Measurements from ENCODE around the gene HMOX2. TPM values are rescaled to one million over a fixed set of nuclear protein-coding genes. Genes with fewer than 3 reads are reported as not detected.

The HMOX2 gene
- total RNA-seq, 1 donor from 2014 or later: 46.4 TPM

- H3K27me3 Mint-ChIP-seq (ENCODE audit: low read depth): no peaks in the 10 kb centered on the region
- H3K4me1 Mint-ChIP-seq (ENCODE audit: low read depth): peaks cover 23% of the 10 kb centered on the region
- no peaks in the 10 kb centered on the region for H3K9me3 Mint-ChIP-seq (ENCODE audit: low read depth)
- TF ChIP-seq CTCF (IDR thresholded peaks at IDR 0.05): peak; percentile 78
- no peak overlapping the region for H3K4me3 Mint-ChIP-seq (ENCODE audit: unreplicated experiment)
- H3K27ac Mint-ChIP-seq (ENCODE audit: unreplicated experiment): no peak overlapping the region
- no peaks in the 10 kb centered on the region for H3K36me3 Mint-ChIP-seq (ENCODE audit: low read depth)
- DNase-seq (ENCODE audit: low spot score): no peak
Observed at GRCh38 chr16:4517812-4518680, 41.8 kb downstream of the HMOX2 start.

GRCh38 chr16:4519274-4520058, 43.3 kb downstream of the HMOX2 start:
- H3K36me3 Mint-ChIP-seq (ENCODE audit: low read depth): no peaks in the 10 kb centered on the region
- no peaks in the 10 kb centered on the region for H3K9me3 Mint-ChIP-seq (ENCODE audit: low read depth)
- no peak for DNase-seq (ENCODE audit: low spot score)
- no peaks in the 10 kb centered on the region for H3K27me3 Mint-ChIP-seq (ENCODE audit: low read depth)
- H3K4me3 Mint-ChIP-seq (ENCODE audit: unreplicated experiment): no peak overlapping the region
- no peak for TF ChIP-seq CTCF (IDR thresholded peaks at IDR 0.05)
- H3K27ac Mint-ChIP-seq (ENCODE audit: unreplicated experiment): no peak overlapping the region
- H3K4me1 Mint-ChIP-seq (ENCODE audit: low read depth): peaks cover 28% of the 10 kb centered on the region

- DNase-seq (ENCODE audit: low spot score): no peak
- Mint-ChIP-seq H3K4me1 (ENCODE audit: low read depth) (peaks cover 19% of the 10 kb centered on the region), H3K27me3 (ENCODE audit: low read depth) (no peaks in the 10 kb centered on the region), H3K9me3 (ENCODE audit: low read depth) (no peaks in the 10 kb centered on the region), H3K36me3 (ENCODE audit: low read depth) (peaks cover 2% of the 10 kb centered on the region), H3K27ac (ENCODE audit: unreplicated experiment) (no peak overlapping the region), H3K4me3 (ENCODE audit: unreplicated experiment) (no peak overlapping the region)
- TF ChIP-seq CTCF (IDR thresholded peaks at IDR 0.05): no peak
Observed at GRCh38 chr16:4520913-4521312, 44.7 kb downstream of the HMOX2 start.

GRCh38 chr16:4522051-4522581, 45.9 kb downstream of the HMOX2 start:
- H3K4me3 Mint-ChIP-seq (ENCODE audit: unreplicated experiment): no peak overlapping the region
- H3K9me3 Mint-ChIP-seq (ENCODE audit: low read depth): no peaks in the 10 kb centered on the region
- no peak for TF ChIP-seq CTCF (IDR thresholded peaks at IDR 0.05)
- H3K27me3 Mint-ChIP-seq (ENCODE audit: low read depth): no peaks in the 10 kb centered on the region
- H3K36me3 Mint-ChIP-seq (ENCODE audit: low read depth): peaks cover 2% of the 10 kb centered on the region
- H3K4me1 Mint-ChIP-seq (ENCODE audit: low read depth): peaks cover 16% of the 10 kb centered on the region
- H3K27ac Mint-ChIP-seq (ENCODE audit: unreplicated experiment): no peak overlapping the region
- DNase-seq (ENCODE audit: low spot score): no peak

GRCh38 chr16:4523686-4524085, 47.5 kb downstream of the HMOX2 start:
- Mint-ChIP-seq H3K27me3 (ENCODE audit: low read depth) (no peaks in the 10 kb centered on the region), H3K4me3 (ENCODE audit: unreplicated experiment) (no peak overlapping the region), H3K36me3 (ENCODE audit: low read depth) (peaks cover 2% of the 10 kb centered on the region), H3K27ac (ENCODE audit: unreplicated experiment) (peak overlapping the region; percentile 54), H3K4me1 (ENCODE audit: low read depth) (peaks cover 16% of the 10 kb centered on the region), H3K9me3 (ENCODE audit: low read depth) (no peaks in the 10 kb centered on the region)
- no peak for DNase-seq (ENCODE audit: low spot score)
- no peak for TF ChIP-seq CTCF (IDR thresholded peaks at IDR 0.05)

Data from chondrocyte (in vitro differentiated cells).